ENCODE data around the gene GRIK4. TPM values are rescaled to one million over a fixed set of nuclear protein-coding genes. Genes with fewer than 3 reads are reported as not detected.

Gene GRIK4
- polyA plus RNA-seq, 1 experiment = not detected

- CTCF ChIA-PET = interaction anchor here (1.2 kb wide), 1 partner anchor 383 kb away, joined by 4 read pairs; the partner anchor contains the start of gene GRIK4
- POLR2A ChIA-PET = interaction anchor here (0.5 kb wide), 1 partner anchor 91 kb away, joined by 4 read pairs; no protein-coding TSS in a partner anchor
These were observed 382.8 kb downstream of the GRIK4 start for GRCh38 chr11:120894202-120894985.

GRCh38 chr11:120896687-120897086 is 385.1 kb downstream of the GRIK4 start:
- no peaks in the 10 kb centered on the region for H3K27me3 ChIP-seq (ENCODE audit: control insufficient read depth, insufficient read depth, low read length)
- no peak overlapping the region for H3K4me3 ChIP-seq (ENCODE audit: low read depth, low read length)
- TF ChIP-seq CTCF (IDR thresholded peaks at IDR 0.05; ENCODE audit: insufficient read depth, low read depth, low read length) = no peak
- no peak for DNase-seq (ENCODE audit: low read depth)
- no peaks in the 10 kb centered on the region for H3K36me3 ChIP-seq (ENCODE audit: control insufficient read depth, insufficient read depth, low read length)
- ChIA-PET CTCF (no interaction called here), POLR2A (no interaction called here)

More at GRCh38 chr11:120894202-120894985, 382.8 kb downstream of the GRIK4 start:
- no peaks in the 10 kb centered on the region for H3K36me3 ChIP-seq (ENCODE audit: control insufficient read depth, insufficient read depth, low read length)
- TF ChIP-seq CTCF (IDR thresholded peaks at IDR 0.05; ENCODE audit: insufficient read depth, low read depth, low read length) = no peak
- H3K27me3 ChIP-seq (ENCODE audit: control insufficient read depth, insufficient read depth, low read length) = no peaks in the 10 kb centered on the region
- H3K4me3 ChIP-seq (ENCODE audit: low read depth, low read length) = no peak overlapping the region
- DNase-seq (ENCODE audit: low read depth) = no peak

DNA sequence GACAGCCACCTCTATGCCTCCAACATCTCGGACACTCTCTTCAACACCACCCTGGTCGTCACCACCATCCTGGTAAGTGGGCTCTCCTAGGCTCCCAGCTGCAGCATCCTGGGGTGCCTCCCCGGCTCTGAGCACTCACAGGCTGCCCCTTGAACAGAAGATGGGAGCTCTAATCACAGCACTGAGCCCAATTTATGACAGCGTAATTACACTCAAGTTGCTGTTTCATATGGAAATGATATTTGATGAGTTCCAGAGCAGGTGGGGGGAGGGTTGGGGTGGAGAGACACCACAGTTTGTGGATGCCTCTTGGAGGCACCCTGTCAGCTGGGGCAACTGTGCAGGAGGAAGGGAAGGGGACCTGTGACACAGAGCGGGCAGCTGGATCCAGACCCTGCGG is 387.0 kb downstream of the GRIK4 start:
- DNase-seq (ENCODE audit: low read depth) = no peak
- no peak for TF ChIP-seq CTCF (IDR thresholded peaks at IDR 0.05; ENCODE audit: insufficient read depth, low read depth, low read length)
- POLR2A ChIA-PET = no interaction called here
- Histone ChIP-seq H3K4me3 (ENCODE audit: low read depth, low read length) (no peak overlapping the region), H3K36me3 (ENCODE audit: control insufficient read depth, insufficient read depth, low read length) (no peaks in the 10 kb centered on the region), H3K27me3 (ENCODE audit: control insufficient read depth, insufficient read depth, low read length) (no peaks in the 10 kb centered on the region)
- CTCF ChIA-PET = no interaction called here

GRCh38 chr11:120899720-120900119 is 388.2 kb downstream of the GRIK4 start:
- ChIA-PET CTCF (no interaction called here), POLR2A (no interaction called here)
- DNase-seq (ENCODE audit: low read depth) = no peak
- no peak for TF ChIP-seq CTCF (IDR thresholded peaks at IDR 0.05; ENCODE audit: insufficient read depth, low read depth, low read length)
- Histone ChIP-seq H3K36me3 (ENCODE audit: control insufficient read depth, insufficient read depth, low read length) (no peaks in the 10 kb centered on the region), H3K27me3 (ENCODE audit: control insufficient read depth, insufficient read depth, low read length) (no peaks in the 10 kb centered on the region), H3K4me3 (ENCODE audit: low read depth, low read length) (no peak overlapping the region)

GRCh38 chr11:120900643-120901042 is 389.1 kb downstream of the GRIK4 start:
- TF ChIP-seq CTCF (IDR thresholded peaks at IDR 0.05; ENCODE audit: insufficient read depth, low read depth, low read length) = no peak
- H3K4me3 ChIP-seq (ENCODE audit: low read depth, low read length) = no peak overlapping the region
- CTCF ChIA-PET = no interaction called here
- POLR2A ChIA-PET = no interaction called here
- H3K27me3 ChIP-seq (ENCODE audit: control insufficient read depth, insufficient read depth, low read length) = no peaks in the 10 kb centered on the region
- DNase-seq (ENCODE audit: low read depth) = no peak
- H3K36me3 ChIP-seq (ENCODE audit: control insufficient read depth, insufficient read depth, low read length) = no peaks in the 10 kb centered on the region

Measured in BJ (cell line).